Fibroblast of the aortic adventitia (primary cell): ENCODE data around the gene NEK5. TPM values are rescaled to one million over a fixed set of nuclear protein-coding genes. Genes with fewer than 3 reads are reported as not detected.

Experiments
- DNase-seq: peaks from one replicate; pipeline ENCODE4 v3.0.0-alpha.2; 2010; ENCODE audit warnings: low read depth
- H3K4me3 ChIP-seq: 2 replicates; pipeline ENCODE4 v1.5.1; 2011; ENCODE audit warnings: low read depth, mild to moderate bottlenecking, control low read depth, low read length, moderate library complexity
- total RNA-seq: library from RNA; depleted of rRNA; stranded (reverse); fragments of >200 nt; gene quantifications from 2 replicates; pipeline ENCODE4 v1.2.3, GENCODE V29; 2012; ENCODE audit warnings: low replicate concordance
- TF ChIP-seq, protein P1 (sequence below): IDR thresholded peaks from 2 replicates; pipeline ENCODE4 v1.5.1; 2011; ENCODE audit warnings: mild to moderate bottlenecking, low read length, control low read depth, inconsistent platforms; ENCODE audit not compliant: insufficient read depth

Gene NEK5
- total RNA-seq, 1 donor: 0.45 TPM

- no peak overlapping the region for H3K4me3 ChIP-seq
- no peak for DNase-seq
- TF ChIP-seq, protein P1, sequence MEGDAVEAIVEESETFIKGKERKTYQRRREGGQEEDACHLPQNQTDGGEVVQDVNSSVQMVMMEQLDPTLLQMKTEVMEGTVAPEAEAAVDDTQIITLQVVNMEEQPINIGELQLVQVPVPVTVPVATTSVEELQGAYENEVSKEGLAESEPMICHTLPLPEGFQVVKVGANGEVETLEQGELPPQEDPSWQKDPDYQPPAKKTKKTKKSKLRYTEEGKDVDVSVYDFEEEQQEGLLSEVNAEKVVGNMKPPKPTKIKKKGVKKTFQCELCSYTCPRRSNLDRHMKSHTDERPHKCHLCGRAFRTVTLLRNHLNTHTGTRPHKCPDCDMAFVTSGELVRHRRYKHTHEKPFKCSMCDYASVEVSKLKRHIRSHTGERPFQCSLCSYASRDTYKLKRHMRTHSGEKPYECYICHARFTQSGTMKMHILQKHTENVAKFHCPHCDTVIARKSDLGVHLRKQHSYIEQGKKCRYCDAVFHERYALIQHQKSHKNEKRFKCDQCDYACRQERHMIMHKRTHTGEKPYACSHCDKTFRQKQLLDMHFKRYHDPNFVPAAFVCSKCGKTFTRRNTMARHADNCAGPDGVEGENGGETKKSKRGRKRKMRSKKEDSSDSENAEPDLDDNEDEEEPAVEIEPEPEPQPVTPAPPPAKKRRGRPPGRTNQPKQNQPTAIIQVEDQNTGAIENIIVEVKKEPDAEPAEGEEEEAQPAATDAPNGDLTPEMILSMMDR: no peak
Observed at GRCh38 chr13:52027832-52028231, 101.0 kb downstream of the NEK5 start.

DNA sequence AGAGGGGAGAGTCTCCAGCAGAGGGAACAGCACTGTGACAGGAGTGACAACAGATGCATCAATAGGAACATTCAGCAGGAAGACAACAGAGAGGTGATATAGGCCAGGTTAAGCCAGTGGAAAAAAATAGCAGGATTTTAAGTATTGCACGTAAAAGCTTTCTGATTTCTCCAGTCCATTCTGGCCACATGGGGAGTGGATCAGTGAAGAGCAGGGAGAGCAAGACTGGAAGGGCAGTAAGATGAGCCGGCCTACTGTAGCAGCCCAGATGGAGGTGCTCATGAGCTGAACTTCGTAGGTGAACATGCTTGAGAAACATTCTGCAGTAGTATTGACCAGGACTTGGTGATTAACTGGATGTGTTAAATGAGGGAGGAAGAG is 102.6 kb downstream of the NEK5 start:
- TF ChIP-seq, protein P1: no peak
- no peak overlapping the region for H3K4me3 ChIP-seq
- no peak for DNase-seq

- DNase-seq: no peak
- TF ChIP-seq, protein P1: no peak
- H3K4me3 ChIP-seq: no peak overlapping the region
Observed at GRCh38 chr13:52025475-52026245, 103.2 kb downstream of the NEK5 start.

DNA sequence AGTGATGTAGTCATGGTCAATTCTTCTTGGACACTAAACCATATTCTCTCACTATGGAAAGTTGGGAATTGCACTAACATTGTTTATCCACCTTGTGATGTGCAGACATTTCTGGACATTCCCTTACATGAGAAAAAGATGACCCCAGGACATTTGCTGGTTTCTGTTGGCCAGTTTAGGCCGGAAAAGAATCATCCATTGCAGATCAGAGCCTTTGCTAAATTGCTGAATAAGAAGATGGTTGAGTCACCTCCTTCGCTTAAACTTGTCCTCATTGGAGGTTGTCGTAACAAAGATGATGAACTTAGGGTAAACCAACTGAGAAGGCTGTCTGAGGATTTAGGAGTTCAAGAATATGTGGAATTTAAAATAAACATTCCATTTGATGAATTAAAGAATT is 104.4 kb downstream of the NEK5 start, which contains the start of gene UTP14C:
Gene UTP14C (plus strand): TSS at position 211 of the 400 bp plus-strand sequence. CDS start 4,114 bp downstream, outside the sequence.
- DNase-seq: no peak
- TF ChIP-seq, protein P1: no peak
- no peak within 1 kb of the TSS for H3K4me3 ChIP-seq

GRCh38 chr13:52022356-52022755 is 106.5 kb downstream of the NEK5 start:
- no peak for DNase-seq
- TF ChIP-seq, protein P1: no peak
- no peak overlapping the region for H3K4me3 ChIP-seq

DNA sequence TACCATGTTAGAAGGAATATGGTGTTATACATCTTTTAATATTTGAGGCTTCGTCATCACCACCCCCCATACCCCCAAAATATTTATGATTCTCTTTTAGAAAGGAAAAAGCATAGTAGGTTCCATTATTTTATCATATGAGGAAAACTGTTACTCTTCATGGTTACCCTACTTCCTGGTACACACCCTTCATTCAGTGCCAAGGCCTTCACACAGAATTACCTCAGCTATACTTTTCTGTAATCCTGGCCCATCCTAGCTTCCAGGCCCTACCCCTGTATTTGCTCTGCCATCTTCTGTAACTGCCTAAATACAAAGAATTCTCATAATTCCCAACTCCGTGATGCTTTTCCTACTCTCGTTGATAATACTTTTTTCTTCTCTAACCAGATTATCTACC is 108.7 kb downstream of the NEK5 start:
- TF ChIP-seq, protein P1: no peak
- DNase-seq: no peak
- H3K4me3 ChIP-seq: no peak overlapping the region
